ENCODE measurements around the gene PRSS37. TPM values are rescaled to one million over a fixed set of nuclear protein-coding genes. Genes with fewer than 3 reads are reported as not detected.

The PRSS37 gene
- total and polyA plus RNA-seq, 12 donors, result not detected

DNA sequence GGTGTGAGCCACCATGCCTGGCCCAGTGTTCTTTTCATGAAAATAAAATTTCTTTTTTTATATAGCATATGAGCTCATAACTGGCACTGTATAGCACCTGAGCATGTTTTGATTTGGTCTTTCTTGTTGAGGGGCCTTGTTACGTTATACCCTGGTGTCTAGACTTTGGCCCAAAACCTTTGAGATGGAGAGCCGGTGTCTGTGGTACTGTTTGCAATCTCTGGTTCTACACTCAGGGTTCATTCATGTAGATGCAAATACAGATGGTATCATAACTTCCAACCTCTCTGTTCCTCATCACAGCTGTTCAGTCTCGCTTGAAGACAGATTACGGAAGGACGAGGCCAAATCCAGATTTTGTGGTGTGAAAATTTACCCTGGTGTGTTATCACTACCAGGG lies 51.4 kb downstream of the PRSS37 start, which contains the start of gene TAS2R5:
TAS2R5 (plus strand) TSS at position 301 of the 400 bp plus-strand sequence. CDS start 145 bp downstream, outside the sequence.
- H3K27me3 ChIP-seq, result no peaks in the 10 kb centered on the region
- ATAC-seq, result no peak
- no peak within 1 kb of the TSS for H3K4me3 ChIP-seq
- 86 to 96% methylated on average over 5 of the region's 5 CpGs for WGBS, 2 donors
- peaks cover 0 to 25% (median 0%) of the 10 kb centered on the region in 9 donors for H3K36me3 ChIP-seq
- H3K27ac ChIP-seq, result no peak within 1 kb of the TSS
- intact Hi-C loops (cut with DNase I), result no loop called here
- H3K4me1 ChIP-seq, result peaks cover 0 to 14% (median 0%) of the 10 kb centered on the region in 9 donors
- TF ChIP-seq, protein P1, sequence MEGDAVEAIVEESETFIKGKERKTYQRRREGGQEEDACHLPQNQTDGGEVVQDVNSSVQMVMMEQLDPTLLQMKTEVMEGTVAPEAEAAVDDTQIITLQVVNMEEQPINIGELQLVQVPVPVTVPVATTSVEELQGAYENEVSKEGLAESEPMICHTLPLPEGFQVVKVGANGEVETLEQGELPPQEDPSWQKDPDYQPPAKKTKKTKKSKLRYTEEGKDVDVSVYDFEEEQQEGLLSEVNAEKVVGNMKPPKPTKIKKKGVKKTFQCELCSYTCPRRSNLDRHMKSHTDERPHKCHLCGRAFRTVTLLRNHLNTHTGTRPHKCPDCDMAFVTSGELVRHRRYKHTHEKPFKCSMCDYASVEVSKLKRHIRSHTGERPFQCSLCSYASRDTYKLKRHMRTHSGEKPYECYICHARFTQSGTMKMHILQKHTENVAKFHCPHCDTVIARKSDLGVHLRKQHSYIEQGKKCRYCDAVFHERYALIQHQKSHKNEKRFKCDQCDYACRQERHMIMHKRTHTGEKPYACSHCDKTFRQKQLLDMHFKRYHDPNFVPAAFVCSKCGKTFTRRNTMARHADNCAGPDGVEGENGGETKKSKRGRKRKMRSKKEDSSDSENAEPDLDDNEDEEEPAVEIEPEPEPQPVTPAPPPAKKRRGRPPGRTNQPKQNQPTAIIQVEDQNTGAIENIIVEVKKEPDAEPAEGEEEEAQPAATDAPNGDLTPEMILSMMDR (IDR thresholded peaks at IDR 0.05), result no peak
- DNase-seq, result no peak
- H3K9me3 ChIP-seq, result no peaks in the 10 kb centered on the region

DNA sequence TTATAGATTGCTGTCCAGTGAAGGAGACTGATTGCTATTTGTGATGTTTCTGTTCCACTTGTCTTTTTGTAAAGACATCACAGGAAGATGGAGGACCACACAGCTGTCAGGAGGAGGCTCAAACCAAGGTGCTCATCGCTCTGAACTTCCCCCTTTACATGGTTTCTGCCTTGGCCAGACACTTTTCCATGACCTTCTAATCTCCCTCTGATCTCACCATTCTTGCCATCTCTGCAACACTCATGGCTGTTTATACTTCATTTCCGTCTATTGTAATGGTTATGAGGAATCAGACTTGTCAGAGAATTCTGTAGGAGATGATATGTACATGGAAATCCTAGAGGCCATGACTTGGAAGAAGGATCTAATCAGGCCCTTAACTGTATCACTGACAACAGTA lies 53.0 kb downstream of the PRSS37 start:
- DNase-seq, result no peak
- peaks cover 0 to 14% (median 0%) of the 10 kb centered on the region in 9 donors for H3K4me1 ChIP-seq
- H3K36me3 ChIP-seq, result peaks cover 0 to 25% (median 0%) of the 10 kb centered on the region in 9 donors
- intact Hi-C loops (cut with DNase I), result no loop called here
- WGBS, 2 donors, result 65 to 74% methylated on average over 2 of the region's 2 CpGs
- no peak for ATAC-seq
- H3K9me3 ChIP-seq, result no peaks in the 10 kb centered on the region
- H3K27ac ChIP-seq, result peak overlapping the region in 2 of 10 donors; percentile 12 to 13
- H3K27me3 ChIP-seq, result no peaks in the 10 kb centered on the region
- TF ChIP-seq, protein P1 (IDR thresholded peaks at IDR 0.05), result no peak
- no peak overlapping the region for H3K4me3 ChIP-seq

Other genes with a start within 250 kb of the PRSS37 start
- gene DENND11, start 139.3 kb downstream of the PRSS37 start, total RNA-seq, result 10 to 100 TPM in 4 of 10 donors, 1 to 10 TPM in 6; 6.7 to 11.5 (median 9.3) TPM
- 1 to 10 TPM; 2.7 to 3.4 TPM for gene DENND11, start 139.3 kb downstream of the PRSS37 start, polyA plus RNA-seq
- under 1 TPM in 1 of 10 donors, not detected in 9; 0.12 TPM for gene WEE2, start 133.1 kb downstream of the PRSS37 start, total RNA-seq
- gene WEE2, start 133.1 kb downstream of the PRSS37 start, polyA plus RNA-seq, result not detected
- 100 to 1,000 TPM in 9 of 10 donors, 10 to 100 TPM in 1; 97.4 to 122 (median 107) TPM for gene SSBP1, start 103.1 kb downstream of the PRSS37 start, total RNA-seq
- 100 to 1,000 TPM; 175 to 256 TPM for gene SSBP1, start 103.1 kb downstream of the PRSS37 start, polyA plus RNA-seq
- gene TAS2R3, start 77.4 kb downstream of the PRSS37 start, total RNA-seq, result 1 to 10 TPM in 1 of 10 donors, under 1 TPM in 7, not detected in 2; 0.30 to 1.1 (median 0.46) TPM
- gene TAS2R3, start 77.4 kb downstream of the PRSS37 start, polyA plus RNA-seq, result not detected
- under 1 TPM in 9 of 10 donors, not detected in 1; 0.10 to 0.28 (median 0.23) TPM for gene TAS2R4, start 64.8 kb downstream of the PRSS37 start, total RNA-seq
- gene TAS2R4, start 64.8 kb downstream of the PRSS37 start, polyA plus RNA-seq, result under 1 TPM; 0.03 to 0.59 TPM
- gene TAS2R5, start 51.3 kb downstream of the PRSS37 start, total RNA-seq, result under 1 TPM in 4 of 10 donors, not detected in 6; 0.23 to 0.35 (median 0.31) TPM
- gene TAS2R5, start 51.3 kb downstream of the PRSS37 start, polyA plus RNA-seq, result under 1 TPM; 0.22 to 0.59 TPM
- gene OR9A4, start 74.9 kb upstream of the PRSS37 start, total RNA-seq, result not detected
- not detected for gene OR9A4, start 74.9 kb upstream of the PRSS37 start, polyA plus RNA-seq
- gene CLEC5A, start 105.5 kb upstream of the PRSS37 start, total RNA-seq, result 1 to 10 TPM in 1 of 10 donors, under 1 TPM in 9; 0.09 to 2.1 (median 0.37) TPM
- gene CLEC5A, start 105.5 kb upstream of the PRSS37 start, polyA plus RNA-seq, result under 1 TPM; 0.37 to 0.88 TPM
- gene TAS2R38, start 132.3 kb upstream of the PRSS37 start, total RNA-seq, result not detected
- gene TAS2R38, start 132.3 kb upstream of the PRSS37 start, polyA plus RNA-seq, result not detected
- gene MGAM, start 154.4 kb upstream of the PRSS37 start, total RNA-seq, result 1 to 10 TPM in 4 of 10 donors, under 1 TPM in 6; 0.21 to 3.1 (median 0.83) TPM
- under 1 TPM in 1 of 2 donors, not detected in 1; 0.07 TPM for gene MGAM, start 154.4 kb upstream of the PRSS37 start, polyA plus RNA-seq

Measured in heart right ventricle (tissue), 16 donors.